ENCODE results near the gene FHAD1. TPM values are rescaled to one million over a fixed set of nuclear protein-coding genes. Genes with fewer than 3 reads are reported as not detected.
A peak's percentile ranks its signal among the peaks of the same experiment; 100 is the strongest.

FHAD1 gene
- total and polyA plus RNA-seq, 9 of the 15 experiments (the other 6 are each of a cell fraction or from before 2014, with no cell fraction given), result 0.32 to 2.1 (median 1.5) TPM; not detected in 1

- peak; percentile 42; the same call in 1 of the 2 replicates for TF ChIP-seq ZNF592 (IDR thresholded peaks at IDR 0.05)
These were observed 179.7 kb downstream of the FHAD1 start (continued) for GRCh38 chr1:15426492-15427279.

- WGBS (ENCODE audit: insufficient coverage, low coverage, missing lambda C conversion rate), result 82% methylated on average over 6 of the region's 6 CpGs
- H3K27me3 ChIP-seq (ENCODE audit: control insufficient read depth in 2 of 2, insufficient read depth in 2 of 2, low read length in 2 of 2), result no peaks in the 10 kb centered on the region
- BruUV-seq (replicated peaks), result no TSS peak
- no peaks in the 10 kb centered on the region for H3K9me3 ChIP-seq (replicated peaks; ENCODE audit: control insufficient read depth, insufficient read depth, low read depth, low read length)
- H2AFZ ChIP-seq (ENCODE audit: low read depth, low read length), result no peak overlapping the region
- TF ChIP-seq MBD1 (CRISPR knock-in tag; IDR thresholded peaks at IDR 0.05), result peak; percentile 15; the same call in 1 of the 2 replicates
- no peak for TF ChIP-seq RBM34 (IDR thresholded peaks at IDR 0.05; ENCODE audit: borderline replicate concordance, insufficient read depth, low read length)
- H3K9ac ChIP-seq (ENCODE audit: insufficient read depth in 1 of 2, low read depth in 2 of 2, low read length in 2 of 2), result peak overlapping the region in 1 of 2 experiments; percentile 77; a peak in 1 of 4 replicates
- intact Hi-C loops (cut with micrococcal nuclease) (no loop called here), in situ Hi-C loops (cut with MboI) (loop anchor here (5.0 to 10.0 kb wide), 2 partner anchors 100 to 302 kb away; no protein-coding TSS in a partner anchor)
- peaks cover 41% of the 10 kb centered on the region; the same call in 2 of the 3 replicates for H3K36me3 ChIP-seq (ENCODE audit: control insufficient read depth, insufficient read depth, low read length)
- ChIA-PET CTCF (ENCODE audit: low intra/inter-chr PET ratio) (no interaction called here), POLR2A (interaction anchor here (0.6 to 1.2 kb wide), 6 partner anchors 10 to 274 kb away, joined by 3 to 6 read pairs (median 3); partner anchors contain the start of gene TMEM51)
- no peak for DNase-seq (ENCODE audit: extremely low read depth in 1 of 4, low spot score in 3 of 4)
- H3K9me1 ChIP-seq (ENCODE audit: control insufficient read depth, insufficient read depth, low read length), result peaks cover 5% of the 10 kb centered on the region
- H3K4me3 ChIP-seq, result no peak overlapping the region
- ATAC-seq, result no peak
- peaks cover 10% of the 10 kb centered on the region; the same call in 1 of the 2 replicates for H4K20me1 ChIP-seq (replicated peaks; ENCODE audit: control insufficient read depth, insufficient read depth, low read length)
- H3K27ac ChIP-seq (ENCODE audit: extremely low read depth, low read depth, low read length), result no peak overlapping the region
- no peak overlapping the region for H3K4me2 ChIP-seq (ENCODE audit: insufficient read depth, low read length)
- no peak for FAIRE-seq
- peaks cover 23 to 63% of the 10 kb centered on the region in 2 experiments; a peak in 4 of 5 replicates for H3K4me1 ChIP-seq (replicated peaks in 1 of 2; ENCODE audit: control insufficient read depth in 2 of 2, insufficient read depth in 2 of 2, low read length in 2 of 2)
- H3K79me2 ChIP-seq (ENCODE audit: control insufficient read depth, insufficient read depth, low read length), result peaks cover 10% of the 10 kb centered on the region; the same call in 1 of the 3 replicates
These were observed 180.2 kb downstream of the FHAD1 start for GRCh38 chr1:15427280-15427666.

Measured in K562 (cell line).